HK-2 (cell line): Measurements from ENCODE around the gene TCL1B.
"Not testable (repeated sequence)": the region's sequence is repeated elsewhere in the genome, so short reads cannot be mapped to it uniquely, and the experiment has no call there.

Experiments used
- DNase-seq: peaks from one replicate; pipeline ENCODE4 v3.0.0-alpha.2; 2018; ENCODE audit not compliant: unreplicated experiment

Gene TCL1B

DNA sequence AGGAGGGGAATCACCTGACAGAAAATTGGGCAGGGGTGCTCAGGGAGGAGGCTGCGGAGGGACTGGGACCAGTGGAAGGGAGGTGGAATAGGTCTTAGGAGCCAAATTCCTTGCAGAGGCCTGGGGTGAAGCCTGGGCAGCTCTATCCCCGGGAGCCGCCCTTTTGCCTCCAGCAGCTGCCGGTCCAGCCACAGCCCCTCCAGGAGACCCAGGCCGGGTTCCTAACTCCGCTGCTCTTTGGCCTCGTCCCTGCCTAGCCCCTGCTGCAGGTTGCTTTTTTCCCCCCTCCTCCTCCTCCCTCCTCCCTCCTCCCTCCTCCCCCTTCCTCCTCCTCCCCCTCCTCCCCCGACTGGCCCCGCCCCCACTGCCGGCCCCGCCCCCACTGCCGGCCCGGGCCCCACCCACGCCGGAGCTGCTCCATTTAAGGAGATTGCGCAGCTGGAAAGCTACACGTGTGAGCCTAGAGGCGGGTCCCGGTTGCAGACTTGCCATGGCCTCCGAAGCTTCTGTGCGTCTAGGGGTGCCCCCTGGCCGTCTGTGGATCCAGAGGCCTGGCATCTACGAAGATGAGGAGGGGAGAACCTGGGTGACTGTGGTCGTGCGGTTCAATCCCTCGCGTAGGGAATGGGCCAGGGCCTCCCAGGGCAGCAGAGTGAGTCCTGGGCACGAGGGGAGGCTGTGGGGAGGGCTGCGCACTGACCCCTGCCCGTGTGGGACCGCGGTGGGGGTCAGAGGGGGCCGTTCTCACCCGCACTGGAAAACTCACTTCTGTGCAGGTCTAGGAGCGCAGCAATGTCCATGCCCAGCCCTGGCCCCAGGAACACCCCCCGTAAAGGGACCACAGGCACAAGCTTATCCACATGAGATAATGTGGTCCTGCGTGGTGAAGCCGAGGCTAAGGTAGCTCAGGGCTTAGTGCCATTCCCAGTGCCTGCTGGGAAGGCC, at the start of gene TCL1B:
TSS of gene TCL1B (plus strand) at position 449 of the 945 bp plus-strand sequence. CDS start at position 491, 42 bp downstream.
- no peak for DNase-seq

GRCh38 chr14:95644981-95645380, 41.2 kb upstream of the TCL1B start:
- DNase-seq = no peak

- DNase-seq = no peak
Measured at GRCh38 chr14:95645389-95645996, 40.7 kb upstream of the TCL1B start.

GRCh38 chr14:95647926-95648325, 38.3 kb upstream of the TCL1B start:
- DNase-seq = no peak

DNA sequence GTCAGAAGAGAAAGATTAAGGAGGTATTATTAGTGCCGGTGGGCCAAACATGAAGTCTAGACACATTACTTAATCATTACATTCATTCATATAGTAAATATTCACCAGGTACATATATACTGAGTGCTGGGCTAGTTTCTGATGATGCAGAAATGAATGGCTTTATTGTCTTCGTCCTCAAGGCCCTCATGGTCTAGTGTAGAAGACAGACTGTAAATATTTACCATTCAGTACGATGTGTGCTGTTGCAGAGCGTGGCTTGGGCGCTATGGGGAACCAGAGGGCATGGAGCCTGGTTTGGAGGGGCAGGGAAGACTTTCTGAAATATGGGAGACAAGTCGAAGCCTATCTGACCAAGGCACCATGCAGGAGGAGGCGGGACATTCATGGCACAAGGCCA, 37.0 kb upstream of the TCL1B start:
- no peak for DNase-seq

DNA sequence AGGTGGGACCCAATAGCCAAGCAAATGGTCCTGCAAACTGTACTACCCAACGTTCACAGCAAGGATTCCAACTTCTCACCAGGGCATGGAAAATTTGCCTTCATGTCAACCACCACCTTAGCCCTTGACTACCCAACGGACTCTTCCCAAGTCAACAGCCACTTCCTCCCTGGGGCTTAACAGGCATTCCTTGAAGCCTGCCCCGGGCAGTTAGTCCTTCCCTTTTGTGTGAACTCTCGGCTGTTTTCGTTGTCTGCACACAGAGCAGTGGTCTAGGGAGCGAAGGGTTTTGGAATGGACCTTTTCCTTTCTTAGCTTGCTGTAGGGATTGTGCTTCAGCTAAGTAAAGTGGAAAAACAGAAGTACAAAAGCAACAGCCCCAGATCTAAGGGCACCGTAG, 35.2 kb upstream of the TCL1B start:
- DNase-seq = no peak

DNA sequence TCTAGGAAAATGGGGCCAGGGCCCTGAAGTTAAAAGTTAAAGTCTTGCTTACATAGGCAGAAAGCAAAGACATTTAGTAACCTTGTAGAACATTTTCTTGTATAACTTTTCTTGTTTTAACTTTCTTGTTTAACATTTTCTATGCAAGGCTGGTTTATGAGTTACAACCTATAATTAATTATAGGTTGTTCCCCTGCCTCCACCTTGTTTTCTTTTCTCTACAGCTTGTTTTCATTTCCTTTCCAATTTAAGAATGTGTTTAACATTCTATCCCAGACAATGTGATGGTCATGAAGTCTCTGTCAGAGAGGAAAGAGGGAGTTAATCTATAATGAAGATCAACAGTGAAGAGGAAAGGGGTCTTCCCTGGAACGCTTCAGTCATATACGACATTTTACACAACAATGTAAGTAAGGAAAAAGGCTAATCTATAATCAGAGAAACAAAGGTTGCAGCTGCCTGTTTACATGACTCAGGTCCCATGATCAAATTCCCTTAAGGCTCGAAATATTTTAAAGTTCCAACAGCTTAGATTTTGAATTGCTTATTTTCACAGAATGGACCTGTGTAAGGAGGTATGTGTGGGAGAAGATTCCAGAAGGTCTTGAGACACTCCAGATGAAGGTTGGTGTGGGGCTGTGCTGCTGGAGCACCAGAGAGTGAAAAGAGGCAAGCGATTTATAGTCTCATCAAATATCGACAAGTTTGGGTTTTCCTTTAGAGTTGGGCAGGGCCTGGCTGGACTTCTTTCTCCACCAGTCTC, 34.2 kb upstream of the TCL1B start:
- no peak for DNase-seq

DNA sequence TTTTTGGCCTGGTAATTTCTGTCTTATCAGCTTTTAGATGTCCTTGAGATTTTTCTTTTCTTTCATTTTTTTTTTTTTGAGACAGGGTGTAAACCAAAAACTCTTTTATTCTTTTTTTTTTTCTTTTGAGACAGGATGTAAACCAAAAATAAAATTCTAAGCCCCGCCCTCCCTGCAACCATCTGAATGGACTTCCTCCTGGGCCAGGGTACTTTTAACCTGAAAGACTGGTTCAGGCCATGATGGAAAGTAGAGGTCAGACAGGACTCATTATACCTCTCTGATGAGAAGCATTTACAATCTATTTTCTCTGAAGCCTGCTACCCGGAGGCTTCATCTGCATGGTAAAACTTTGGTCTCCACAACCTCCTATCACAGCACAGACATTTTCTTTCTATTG, 33.5 kb upstream of the TCL1B start:
- no peak for DNase-seq

DNA sequence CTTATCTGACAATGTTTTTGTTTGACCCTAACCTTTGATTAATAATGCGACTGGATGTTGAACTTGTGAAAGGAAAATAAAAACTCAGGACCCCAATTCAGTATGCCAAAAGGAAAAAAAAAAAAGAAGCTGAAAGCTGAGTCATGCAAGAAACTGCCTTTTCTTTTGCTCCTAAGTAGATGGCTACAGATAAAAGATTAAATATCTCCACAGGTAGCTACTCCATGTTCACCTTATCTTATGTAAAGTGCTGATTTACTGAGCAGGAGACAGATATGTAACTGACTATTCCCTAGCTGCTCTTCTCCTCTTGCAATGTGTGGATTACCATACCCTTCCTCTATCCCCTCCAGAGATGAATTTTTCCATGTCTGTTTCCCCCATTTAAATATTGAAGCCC, 30.8 kb upstream of the TCL1B start:
- no peak for DNase-seq

GRCh38 chr14:95656634-95657033, 29.6 kb upstream of the TCL1B start:
- DNase-seq = no peak

DNA sequence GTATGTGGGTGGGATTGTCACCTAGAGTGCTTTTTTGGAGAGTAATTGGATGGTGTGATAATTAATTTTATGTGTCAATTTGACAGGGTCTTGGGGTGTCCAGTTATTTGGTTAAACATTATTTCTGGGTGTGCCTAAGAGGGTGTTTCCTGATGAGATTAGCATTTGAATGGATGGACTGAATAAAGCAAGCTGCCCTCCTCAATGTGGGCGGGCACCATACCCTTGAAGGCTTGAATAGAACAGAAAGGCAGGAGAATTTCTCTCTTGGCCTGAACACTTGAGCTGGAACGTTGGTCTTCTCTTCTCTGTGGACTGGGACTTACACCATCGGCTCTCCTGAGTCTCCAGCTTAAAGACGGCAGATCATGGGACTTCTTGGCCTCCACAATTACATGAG, 28.8 kb upstream of the TCL1B start:
- no peak for DNase-seq

- DNase-seq = no peak
Measured at GRCh38 chr14:95659293-95659989, 26.8 kb upstream of the TCL1B start.

GRCh38 chr14:95659990-95660385, 26.2 kb upstream of the TCL1B start:
- DNase-seq = no peak

DNA sequence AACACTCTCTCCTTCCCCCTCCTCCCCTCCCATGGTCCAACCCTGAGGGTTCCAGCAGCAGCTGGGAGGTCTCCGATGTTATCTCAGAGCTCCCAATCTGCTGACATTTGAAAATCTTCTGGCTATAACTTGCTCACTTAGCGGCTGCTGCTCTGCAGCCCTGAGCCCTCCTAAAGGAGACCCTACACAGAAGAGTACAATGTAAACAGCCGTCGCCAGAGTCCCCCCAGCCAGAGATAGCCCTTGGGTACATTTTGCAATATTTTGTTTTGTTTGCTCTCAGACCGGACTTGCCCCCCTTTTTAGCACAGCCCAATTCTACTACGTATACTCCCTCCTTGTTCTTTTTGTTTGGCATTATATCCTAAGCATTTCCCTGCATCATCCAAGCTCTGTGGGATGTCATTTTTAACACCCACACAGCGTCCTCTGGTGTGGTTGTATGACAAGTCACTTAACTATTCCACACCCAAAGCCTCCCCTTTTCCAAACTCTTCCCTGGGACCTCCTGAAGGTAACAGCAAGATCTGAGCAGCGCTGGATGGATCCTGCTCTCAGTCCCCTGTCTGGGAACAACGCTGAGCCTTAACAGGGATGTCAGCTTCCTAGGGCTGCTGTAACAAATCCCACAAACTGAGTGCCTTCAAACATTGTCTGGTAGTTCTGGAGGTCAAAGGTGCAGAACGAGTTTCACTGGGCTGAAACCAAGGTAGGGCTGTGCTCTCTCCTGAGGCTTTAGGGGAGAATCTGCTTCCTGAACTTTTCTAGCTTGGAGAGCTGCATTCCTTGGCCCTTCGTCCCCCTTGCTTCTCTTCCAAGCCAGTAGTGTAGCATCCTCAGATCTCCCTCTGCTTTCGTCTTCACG, 25.3 kb upstream of the TCL1B start:
- no peak for DNase-seq

DNA sequence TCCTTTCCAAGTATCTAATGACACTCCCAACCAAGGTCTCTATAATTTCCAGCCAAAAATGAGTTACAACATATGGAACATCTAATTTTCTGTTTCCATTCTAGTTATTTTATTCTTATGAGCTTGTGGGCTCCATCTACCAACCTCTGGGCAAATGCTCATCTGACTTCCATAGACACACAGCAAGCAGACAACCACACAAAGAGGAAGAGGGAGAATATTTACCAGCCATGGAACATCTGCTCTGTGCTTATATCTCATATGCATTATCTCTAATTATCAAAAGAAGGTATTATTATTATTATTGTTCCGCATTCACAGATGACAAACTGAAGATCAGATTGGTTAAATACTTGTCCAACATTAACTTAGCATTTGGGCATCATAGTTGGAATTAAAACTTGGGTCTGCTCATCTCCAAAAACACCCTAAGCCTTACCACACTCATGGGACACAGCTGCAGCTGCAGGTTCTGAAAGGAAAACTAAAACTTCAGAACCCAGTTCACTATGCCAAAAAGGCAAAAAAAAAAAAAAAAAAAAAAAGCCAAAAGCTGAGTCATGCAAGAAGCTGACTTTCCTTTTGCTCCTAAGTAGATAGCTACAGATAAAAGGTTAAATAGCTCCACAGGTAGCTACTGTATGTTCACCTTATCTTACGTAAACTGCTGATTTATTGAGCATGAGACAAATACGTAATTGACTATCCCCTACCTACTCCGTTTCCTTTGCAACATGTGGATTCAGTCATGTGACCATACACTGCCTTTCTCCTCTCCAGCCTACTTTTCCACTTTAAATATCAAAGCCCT, 23.6 kb upstream of the TCL1B start:
- DNase-seq = no peak

- no peak for DNase-seq
Measured at GRCh38 chr14:95663226-95663797, 22.9 kb upstream of the TCL1B start.

- no peak for DNase-seq
Measured at GRCh38 chr14:95664066-95664465, 22.2 kb upstream of the TCL1B start.

DNA sequence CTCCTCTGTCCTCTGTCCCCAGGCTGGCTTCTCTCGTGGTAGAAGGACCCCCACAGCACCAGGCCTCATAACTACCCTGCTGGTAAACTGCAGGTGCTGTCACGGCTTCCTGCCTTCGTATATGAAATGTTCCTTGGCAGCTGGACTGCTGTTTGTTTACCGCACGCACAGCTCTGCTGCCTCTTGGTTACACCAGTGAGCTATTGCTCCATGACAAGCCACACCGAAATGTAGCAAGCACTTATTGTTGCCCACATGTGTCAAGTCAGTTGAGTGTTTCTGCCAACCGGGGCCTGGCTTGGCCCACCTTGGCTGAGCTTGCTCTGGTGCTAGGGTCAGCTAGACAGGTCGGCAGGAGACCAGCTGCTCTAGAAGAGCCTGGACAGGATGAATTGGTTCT, 21.7 kb upstream of the TCL1B start:
- no peak for DNase-seq

DNA sequence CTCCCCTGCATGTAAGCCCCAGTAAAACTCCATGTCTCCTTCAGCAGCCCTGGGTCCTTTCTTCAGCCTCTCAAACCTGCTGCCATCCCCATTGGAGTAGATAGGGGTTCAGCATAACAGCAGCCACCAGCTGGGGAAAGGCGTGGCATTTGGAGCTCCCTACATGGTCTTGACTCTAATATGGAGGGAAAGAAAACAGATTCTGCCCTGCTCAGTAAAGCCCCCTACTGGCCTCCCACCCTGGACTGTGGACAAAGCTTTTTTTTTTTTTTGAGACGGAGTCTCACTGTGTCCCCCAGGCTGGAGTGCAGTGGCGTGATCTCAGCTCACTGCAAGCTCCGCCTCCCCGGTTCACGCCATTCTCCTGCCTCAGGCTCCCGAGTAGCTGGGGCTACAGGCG, 20.7 kb upstream of the TCL1B start:
- not testable (repeated sequence) for DNase-seq

GRCh38 chr14:95666450-95666849, 19.8 kb upstream of the TCL1B start:
- no peak for DNase-seq
